Lower leg skin (tissue), 4 donors: ENCODE measurements around the gene USP43. TPM values are rescaled to one million over a fixed set of nuclear protein-coding genes. Genes with fewer than 3 reads are reported as not detected.

Experiments
- DNase-seq, 2 donors: peaks; one replicate each; pipeline ENCODE4 v3.0.0-alpha.2; 2019; ENCODE audit warnings: low spot score in 2 of 2
- H3K4me3 ChIP-seq: fragments of 200-600 bp; sonication (generic); 2 replicates; pipeline ENCODE4 v1.5.1; 2017; ENCODE audit warnings: mild to moderate bottlenecking, low read depth; ENCODE audit not compliant: poor library complexity, severe bottlenecking
- POLR2A ChIP-seq, 2 donors: fragments of 450-650 bp; IDR thresholded peaks; one replicate each; pipeline ENCODE4 v1.6.1; 2016 to 2017; ENCODE audit warnings: antibody characterized with exemption in 2 of 2, mild to moderate bottlenecking in 1 of 2, moderate library complexity in 1 of 2
- WGBS, 2 donors: methylation state at CpG; one replicate each; pipeline ENCODE4 v1.1.5; 2018; 5-methylcytosine and 5-hydroxymethylcytosine counted together
- intact Hi-C: fragments of 100-400 bp; cut with DNase I; formaldehyde crosslinking; loops from one replicate; pipeline ENCODE4 v1.15.0; 2023; ENCODE audit warnings: low total_unique reads
- total RNA-seq, 4 donors: library from RNA; depleted of rRNA; stranded (reverse); fragments of >200 nt; gene quantifications; one replicate each; pipeline ENCODE4 v1.1.0, GENCODE V29; 2016
- TF ChIP-seq, protein P1 (sequence below), 3 donors: fragments of 450-650 bp; IDR thresholded peaks; one replicate each; pipeline ENCODE4 v1.5.1; 2016; ENCODE audit warnings: antibody characterized with exemption in 3 of 3, mild to moderate bottlenecking in 3 of 3, moderate library complexity in 2 of 3

The USP43 gene
- total RNA-seq, 4 donors from 2014 or later = 4.4 to 6.5 (median 4.4) TPM

DNA sequence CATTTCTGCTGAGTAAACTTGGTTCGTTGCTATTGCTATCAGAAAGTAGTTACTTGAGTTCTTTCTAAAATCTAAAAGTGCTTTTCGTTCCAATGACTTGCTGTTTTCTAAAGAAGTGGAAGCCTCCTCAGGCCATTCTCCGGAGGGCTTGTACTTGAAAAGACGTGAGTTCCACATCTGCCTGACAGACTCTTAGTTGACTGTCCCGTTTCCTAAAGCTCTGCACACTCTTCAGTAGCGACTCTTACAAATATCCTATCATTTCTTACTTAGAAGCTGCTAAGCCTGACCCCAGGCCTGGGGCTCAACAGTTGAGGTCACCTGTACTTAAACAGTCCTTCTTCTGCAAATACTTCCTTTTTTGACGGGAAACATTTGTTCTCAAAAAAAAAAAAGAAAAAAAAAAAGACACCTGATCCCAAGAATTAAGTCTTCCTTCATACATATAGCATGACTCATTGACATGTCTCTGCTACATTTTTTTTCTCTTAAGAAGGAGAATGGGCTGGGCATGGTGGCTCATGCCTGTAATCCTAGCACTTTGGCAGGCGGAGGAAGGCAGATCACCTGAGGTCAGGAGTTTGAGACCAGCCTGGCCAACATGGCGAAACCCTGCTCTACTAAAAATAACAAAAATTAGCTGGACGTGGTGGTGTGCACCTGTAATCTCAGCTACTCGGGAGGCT is 84.6 kb downstream of the USP43 start:
- DNase-seq = no peak
- WGBS, 2 donors = 53 to 63% methylated on average over 11 of the region's 11 CpGs
- intact Hi-C loops = no loop called here

DNA sequence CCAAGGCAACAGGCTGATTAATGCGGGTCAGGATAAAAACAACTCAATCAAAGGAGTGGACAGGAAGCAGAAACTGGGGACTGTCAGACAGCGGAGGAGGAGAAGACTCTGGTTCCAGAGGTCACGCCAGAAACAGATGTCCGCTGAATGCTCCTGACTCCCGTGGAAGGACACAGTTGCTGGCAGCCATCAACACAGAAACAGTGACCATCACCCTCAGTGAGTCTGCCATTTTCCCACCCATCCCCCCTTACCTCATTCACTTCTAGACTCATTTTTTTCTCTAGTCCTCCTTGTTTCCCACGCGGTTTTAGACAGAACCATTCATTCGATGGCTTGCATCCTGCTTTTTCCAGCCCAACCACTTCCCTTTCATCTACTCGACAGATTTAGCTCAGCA is 105.2 kb downstream of the USP43 start:
- TF ChIP-seq, protein P1, sequence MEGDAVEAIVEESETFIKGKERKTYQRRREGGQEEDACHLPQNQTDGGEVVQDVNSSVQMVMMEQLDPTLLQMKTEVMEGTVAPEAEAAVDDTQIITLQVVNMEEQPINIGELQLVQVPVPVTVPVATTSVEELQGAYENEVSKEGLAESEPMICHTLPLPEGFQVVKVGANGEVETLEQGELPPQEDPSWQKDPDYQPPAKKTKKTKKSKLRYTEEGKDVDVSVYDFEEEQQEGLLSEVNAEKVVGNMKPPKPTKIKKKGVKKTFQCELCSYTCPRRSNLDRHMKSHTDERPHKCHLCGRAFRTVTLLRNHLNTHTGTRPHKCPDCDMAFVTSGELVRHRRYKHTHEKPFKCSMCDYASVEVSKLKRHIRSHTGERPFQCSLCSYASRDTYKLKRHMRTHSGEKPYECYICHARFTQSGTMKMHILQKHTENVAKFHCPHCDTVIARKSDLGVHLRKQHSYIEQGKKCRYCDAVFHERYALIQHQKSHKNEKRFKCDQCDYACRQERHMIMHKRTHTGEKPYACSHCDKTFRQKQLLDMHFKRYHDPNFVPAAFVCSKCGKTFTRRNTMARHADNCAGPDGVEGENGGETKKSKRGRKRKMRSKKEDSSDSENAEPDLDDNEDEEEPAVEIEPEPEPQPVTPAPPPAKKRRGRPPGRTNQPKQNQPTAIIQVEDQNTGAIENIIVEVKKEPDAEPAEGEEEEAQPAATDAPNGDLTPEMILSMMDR (IDR thresholded peaks at IDR 0.05) = no peak
- no peak for TF ChIP-seq POLR2A (IDR thresholded peaks at IDR 0.05)
- intact Hi-C loops = no loop called here
- 53 to 65% methylated on average over 9 of the region's 9 CpGs for WGBS, 2 donors
- DNase-seq = no peak
- no peak overlapping the region for H3K4me3 ChIP-seq

More for the DNA sequence above, 84.6 kb downstream of the USP43 start:
- no peak for TF ChIP-seq POLR2A (IDR thresholded peaks at IDR 0.05)
- TF ChIP-seq, protein P1 (IDR thresholded peaks at IDR 0.05) = no peak
- H3K4me3 ChIP-seq = no peak overlapping the region

DNA sequence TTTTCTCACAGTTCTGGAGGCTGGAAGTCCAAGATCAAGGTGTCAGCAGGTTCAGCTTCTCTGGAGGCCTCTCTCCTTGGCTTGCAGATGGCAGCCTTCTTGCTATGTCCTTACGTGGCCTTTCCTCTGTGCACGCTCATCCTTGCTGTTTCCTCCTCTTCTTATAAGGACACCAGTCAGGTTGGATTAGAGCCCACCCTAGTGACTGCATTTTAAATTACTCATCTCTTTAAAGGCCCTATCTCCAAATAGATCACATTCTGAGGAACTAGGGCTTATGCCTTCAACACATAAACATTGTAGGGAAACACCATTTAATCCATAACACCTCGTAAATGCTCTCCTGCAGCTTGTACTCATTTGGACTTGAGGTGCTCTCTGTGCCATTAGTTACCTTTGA is 109.8 kb downstream of the USP43 start:
- TF ChIP-seq, protein P1 (IDR thresholded peaks at IDR 0.05) = no peak
- TF ChIP-seq POLR2A (IDR thresholded peaks at IDR 0.05) = no peak
- DNase-seq = no peak
- no peak overlapping the region for H3K4me3 ChIP-seq
- 69 to 73% methylated on average over 3 of the region's 3 CpGs for WGBS, 2 donors
- intact Hi-C loops = no loop called here

DNA sequence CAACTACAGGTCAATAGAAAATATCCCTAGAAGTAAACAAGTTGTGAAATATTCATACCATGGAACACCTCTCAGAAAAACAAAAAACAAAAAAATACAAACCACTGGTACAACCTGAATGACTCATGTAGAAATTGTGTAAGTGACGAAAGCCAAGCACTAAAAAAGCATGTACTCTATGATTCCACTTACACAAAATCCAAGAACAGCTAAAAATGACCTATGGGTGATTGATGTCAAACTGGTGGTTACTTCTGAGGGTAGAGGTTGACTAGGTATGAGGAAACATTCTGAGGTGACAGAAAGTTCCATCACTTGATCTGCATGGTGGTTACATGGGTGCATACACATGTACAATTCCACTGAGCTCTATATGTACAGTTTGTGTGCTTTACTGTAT is 114.9 kb downstream of the USP43 start:
- no peak overlapping the region for H3K4me3 ChIP-seq
- no peak for DNase-seq
- 73 to 83% methylated on average over 1 of the region's 1 CpG for WGBS, 2 donors
- intact Hi-C loops = no loop called here
- no peak for TF ChIP-seq POLR2A (IDR thresholded peaks at IDR 0.05)

DNA sequence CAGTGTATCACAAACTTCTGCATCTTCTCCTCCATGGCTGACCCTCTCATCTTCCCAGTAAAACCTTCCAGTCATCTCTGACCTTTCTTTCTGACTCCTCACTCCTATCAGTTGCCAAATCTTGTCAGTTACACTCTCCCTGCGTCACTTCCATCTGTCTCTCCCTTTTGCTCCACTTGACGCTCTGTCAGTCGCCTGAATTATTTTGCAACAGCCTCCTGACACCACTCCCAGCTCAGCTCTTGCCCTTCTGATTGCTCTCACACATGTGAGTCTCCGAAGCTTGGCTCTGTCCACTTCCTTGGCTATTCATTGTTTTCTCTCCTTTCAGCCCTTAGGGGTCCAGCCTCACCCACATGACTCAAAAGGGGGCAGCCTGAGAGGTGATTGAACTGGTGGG is 118.3 kb downstream of the USP43 start:
- 37 to 47% methylated on average over 4 of the region's 4 CpGs for WGBS, 2 donors

DNA sequence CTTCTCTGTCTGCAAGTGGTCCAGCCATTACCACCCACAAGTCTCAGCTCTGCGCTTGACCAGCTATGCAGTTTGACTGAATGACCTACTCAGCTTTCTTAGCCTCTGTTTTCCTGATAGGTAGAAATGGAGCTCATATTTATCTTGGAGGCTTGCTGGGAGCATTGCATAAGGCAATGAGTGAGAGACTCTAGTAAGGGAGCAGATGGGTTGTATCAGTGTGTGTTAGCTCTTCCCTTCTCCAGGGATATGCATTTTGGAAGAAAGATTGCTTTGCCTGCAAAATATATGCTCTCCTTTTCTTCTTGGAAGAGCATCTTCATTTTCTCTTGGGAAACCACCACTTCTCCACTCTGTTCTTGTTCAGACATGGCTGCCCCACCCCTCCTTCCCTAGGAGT is 120.0 kb downstream of the USP43 start:
- TF ChIP-seq POLR2A (IDR thresholded peaks at IDR 0.05) = no peak
- TF ChIP-seq, protein P1 (IDR thresholded peaks at IDR 0.05) = no peak
- no peak overlapping the region for H3K4me3 ChIP-seq
- no peak for DNase-seq
- WGBS, 2 donors = 86 to 100% methylated on average over 1 of the region's 1 CpG
- intact Hi-C loops = no loop called here

More for the DNA sequence above, 118.3 kb downstream of the USP43 start:
- intact Hi-C loops = no loop called here
- no peak for DNase-seq
- no peak overlapping the region for H3K4me3 ChIP-seq
- no peak for TF ChIP-seq POLR2A (IDR thresholded peaks at IDR 0.05)
- TF ChIP-seq, protein P1 (IDR thresholded peaks at IDR 0.05) = no peak
